ENCODE measurements around the gene ATG5.

Gene ATG5

GRCh38 chr6:106134906-106135634 lies 190.5 kb downstream of the ATG5 start (continued):
- no peak for TF ChIP-seq PATZ1 (CRISPR knock-in tag; IDR thresholded peaks at IDR 0.05; ENCODE audit: borderline replicate concordance)
- no peak for TF ChIP-seq RARB (CRISPR knock-in tag; IDR thresholded peaks at IDR 0.05)
- no peak for TF ChIP-seq ARNTL (CRISPR knock-in tag; IDR thresholded peaks at IDR 0.05; ENCODE audit: borderline replicate concordance, low read depth)
- TF ChIP-seq PPARA (CRISPR knock-in tag; IDR thresholded peaks at IDR 0.05; ENCODE audit: borderline replicate concordance), result no peak
- TF ChIP-seq ZNF565 (CRISPR knock-in tag; conservative IDR thresholded peaks at IDR 0.05; ENCODE audit: low read depth), result no peak
- no peak for TF ChIP-seq ZC3H10 (CRISPR knock-in tag; IDR thresholded peaks at IDR 0.05)
- no peak for TF ChIP-seq ZNF8 (CRISPR knock-in tag; IDR thresholded peaks at IDR 0.05)
- no peak for TF ChIP-seq ZFP30 (CRISPR knock-in tag; IDR thresholded peaks at IDR 0.05)
- no peak for TF ChIP-seq GLIS3 (CRISPR knock-in tag; IDR thresholded peaks at IDR 0.05)
- TF ChIP-seq ZNF70 (CRISPR knock-in tag; IDR thresholded peaks at IDR 0.05), result no peak
- TF ChIP-seq ESRRG (CRISPR knock-in tag; IDR thresholded peaks at IDR 0.05), result no peak

All from SK-N-SH treated with all-trans-retinoic acid at 6 μM for 48 hours (cell line).